Activated CD4-positive, CD25-positive, alpha-beta regulatory T cell (primary cell): ENCODE results near the gene NLRC3.

Experiments used
- DNase-seq, 4 experiments: peaks; one replicate each; lab custom pipeline; 2025; lab: John Stamatoyannopoulos, UW

NLRC3 gene

GRCh38 chr16:3578610-3579551 lies 1.7 kb upstream of the NLRC3 start:
- DNase-seq, result peak in 3 of 4 experiments; percentile 18 to 35 (median 31)

- DNase-seq, result no peak
These were observed 918 bp upstream of the NLRC3 start for GRCh38 chr16:3578121-3578520.

GRCh38 chr16:3576211-3576610 lies 992 bp downstream of the NLRC3 start:
- no peak for DNase-seq

DNA sequence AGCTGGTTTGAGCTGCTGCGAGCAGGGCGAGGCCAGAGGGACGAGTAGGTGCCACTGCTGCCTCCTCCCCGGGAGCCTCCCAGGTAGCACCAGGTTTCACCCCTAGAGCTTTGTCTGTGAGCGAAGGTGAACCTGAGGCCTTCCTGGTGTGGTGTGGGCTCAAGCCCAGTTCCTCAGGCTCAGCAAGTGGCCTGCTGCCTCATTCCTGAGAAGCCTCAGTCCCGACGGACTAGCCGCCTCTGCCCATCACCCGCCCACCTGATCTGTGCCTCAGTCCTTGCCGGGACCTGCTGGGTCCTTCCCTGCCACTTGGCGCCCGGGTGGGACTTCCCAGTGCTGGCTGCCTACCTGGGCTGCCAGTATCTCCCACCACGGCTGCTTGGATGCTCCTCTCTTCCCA lies 1.7 kb downstream of the NLRC3 start:
- DNase-seq, result no peak

DNA sequence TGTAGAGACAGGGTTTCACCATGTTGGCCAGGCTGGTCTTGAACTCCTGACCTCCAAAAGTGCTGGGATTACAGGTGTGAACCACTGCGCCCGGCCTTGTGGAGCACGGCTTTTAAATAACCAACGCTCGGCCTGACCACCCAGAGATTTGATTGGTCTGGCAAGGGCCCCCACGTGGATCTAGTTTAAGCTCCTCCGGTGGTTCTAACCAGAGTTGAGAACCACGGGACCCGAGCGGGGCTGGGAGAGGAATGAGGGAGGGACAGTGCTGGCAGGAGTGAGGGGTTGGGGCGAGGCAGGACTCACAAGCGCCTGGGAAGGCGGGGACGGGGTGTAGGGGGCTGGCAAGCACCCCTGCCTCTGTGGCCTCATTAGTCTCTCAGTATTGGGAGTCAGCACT lies 3.0 kb downstream of the NLRC3 start:
- DNase-seq, result no peak

- no peak for DNase-seq
These were observed 3.9 kb downstream of the NLRC3 start for GRCh38 chr16:3573146-3573815.

DNA sequence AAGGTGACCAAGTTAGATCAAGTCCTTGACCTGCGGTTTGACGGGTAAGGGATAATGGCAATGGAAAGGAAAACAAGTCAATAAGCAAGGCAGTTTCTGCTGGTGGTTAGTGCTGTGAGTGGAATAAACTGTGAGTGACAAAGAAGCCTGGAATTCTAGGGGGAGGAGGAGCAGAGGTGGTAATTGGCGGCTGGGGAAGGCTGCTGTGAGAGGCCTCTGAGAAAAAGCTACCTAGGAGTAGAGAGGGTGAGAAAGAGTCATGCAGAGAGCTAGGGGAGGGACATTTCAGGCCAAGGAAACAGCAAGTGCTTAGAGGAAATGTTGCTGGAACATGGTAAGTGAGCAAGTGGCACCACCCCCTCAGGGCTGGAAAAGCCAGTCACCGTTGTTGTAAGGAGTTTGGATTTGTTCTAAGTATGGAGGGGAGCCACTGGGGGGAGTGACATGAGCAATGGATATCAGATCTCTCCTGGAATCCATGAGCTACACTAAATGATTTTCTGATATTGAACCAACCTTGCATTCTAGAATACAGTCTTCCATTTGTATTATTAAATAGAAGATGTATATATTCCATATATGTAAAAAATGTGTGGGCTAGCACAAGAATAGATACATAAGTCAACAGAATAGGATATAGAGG lies 6.7 kb downstream of the NLRC3 start:
- no peak for DNase-seq

DNA sequence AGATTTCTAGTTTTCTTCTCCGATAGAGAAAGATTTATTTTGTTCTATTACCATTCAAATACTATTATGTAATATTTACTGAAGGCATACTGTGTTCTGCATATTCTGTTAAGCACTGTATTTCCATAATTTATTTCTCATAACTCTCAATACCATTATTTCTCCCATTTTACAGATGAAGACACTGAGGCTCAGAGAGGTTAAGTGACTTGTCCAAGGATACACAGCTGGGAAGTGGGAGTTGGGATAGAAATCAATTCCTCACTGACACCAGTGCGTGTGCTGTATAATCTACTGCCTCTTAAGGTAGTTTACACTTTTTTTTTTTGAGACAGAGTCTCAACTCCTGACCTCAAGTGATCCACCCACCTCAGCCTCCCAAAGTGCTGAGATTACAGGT lies 7.4 kb downstream of the NLRC3 start:
- DNase-seq, result no peak

DNA sequence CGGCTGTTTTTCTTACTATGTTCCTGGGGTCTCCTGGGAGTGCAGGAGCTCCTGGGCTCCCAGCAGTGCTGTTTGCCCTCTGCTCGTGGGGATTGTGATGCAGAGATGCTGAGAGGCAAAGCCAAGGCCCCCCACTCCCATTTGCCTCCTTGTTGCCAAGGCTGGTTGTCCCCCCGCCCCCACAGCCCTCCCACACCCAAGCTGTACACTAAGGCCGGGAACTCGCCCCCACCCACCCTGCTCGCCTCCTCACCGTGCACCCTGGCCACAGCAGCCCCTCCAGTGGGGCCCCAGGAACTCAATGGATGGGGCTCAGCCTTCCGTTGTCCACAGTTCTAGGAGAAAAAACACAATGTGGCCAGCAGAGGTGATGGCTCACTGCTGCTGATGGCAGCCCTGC lies 10.2 kb downstream of the NLRC3 start:
- DNase-seq, result no peak

GRCh38 chr16:3564889-3565141 lies 12.4 kb downstream of the NLRC3 start:
- no peak for DNase-seq

DNA sequence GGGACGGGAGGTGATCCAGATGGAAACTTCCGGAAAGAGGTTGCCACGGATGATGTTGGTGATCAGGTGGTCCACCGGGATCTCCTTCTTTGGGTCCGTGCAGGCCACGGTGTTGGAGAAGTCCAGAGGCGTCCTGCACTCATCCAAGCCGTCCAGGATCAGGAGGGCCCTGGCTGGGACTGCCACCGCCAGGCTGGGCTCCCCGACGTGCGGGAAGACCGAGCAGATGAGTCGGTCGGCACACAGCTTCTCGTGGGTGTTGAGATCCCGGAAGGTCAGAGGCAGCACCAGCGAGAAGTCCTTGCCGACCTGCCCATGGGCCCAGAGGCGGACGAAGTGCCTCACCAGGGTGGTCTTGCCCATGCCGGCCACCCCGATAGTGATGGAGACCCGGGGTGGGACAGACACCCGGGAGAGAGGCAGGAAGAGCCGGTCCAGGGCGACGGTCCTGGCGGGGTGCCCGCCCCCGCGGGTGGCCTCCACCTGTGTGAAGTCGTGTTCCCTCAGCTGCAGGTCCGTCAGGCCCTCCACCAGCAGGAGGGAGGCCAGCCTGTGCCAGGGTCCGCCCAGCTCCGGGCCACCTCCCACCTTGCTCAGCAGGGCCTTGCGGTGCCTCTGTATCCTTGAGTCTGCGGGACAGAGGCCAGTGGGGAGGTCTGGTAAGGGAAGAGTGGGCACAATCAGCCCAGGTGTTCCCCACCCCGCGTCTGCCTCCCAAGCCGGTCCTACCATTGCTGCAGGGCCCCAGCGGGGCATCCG lies 12.9 kb downstream of the NLRC3 start:
- no peak for DNase-seq

- DNase-seq, result no peak
These were observed 14.2 kb downstream of the NLRC3 start for GRCh38 chr16:3562914-3563480.

DNA sequence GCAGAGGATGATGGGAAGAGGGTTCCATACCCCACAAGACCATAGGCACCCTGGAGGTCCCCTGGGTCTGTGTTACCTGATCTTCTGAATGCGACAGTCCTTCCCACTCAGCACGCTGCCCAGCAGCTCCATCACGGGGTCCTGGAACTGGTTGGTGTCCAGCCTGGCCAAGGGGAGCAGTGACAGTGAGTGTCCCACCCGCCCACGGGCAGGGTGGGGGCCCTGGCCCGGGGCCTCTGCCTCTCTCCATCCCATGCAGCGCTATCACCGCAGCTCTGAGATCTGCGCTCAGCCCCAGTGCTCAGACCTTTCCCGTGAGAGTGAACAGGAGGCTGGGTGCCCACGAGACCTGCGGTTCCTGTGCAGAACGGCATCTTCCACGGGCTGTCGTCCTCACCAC lies 15.6 kb downstream of the NLRC3 start:
- no peak for DNase-seq

GRCh38 chr16:3554351-3554928 lies 22.8 kb downstream of the NLRC3 start:
- DNase-seq, result no peak

- no peak for DNase-seq
These were observed 23.9 kb downstream of the NLRC3 start for GRCh38 chr16:3553138-3553923.

DNA sequence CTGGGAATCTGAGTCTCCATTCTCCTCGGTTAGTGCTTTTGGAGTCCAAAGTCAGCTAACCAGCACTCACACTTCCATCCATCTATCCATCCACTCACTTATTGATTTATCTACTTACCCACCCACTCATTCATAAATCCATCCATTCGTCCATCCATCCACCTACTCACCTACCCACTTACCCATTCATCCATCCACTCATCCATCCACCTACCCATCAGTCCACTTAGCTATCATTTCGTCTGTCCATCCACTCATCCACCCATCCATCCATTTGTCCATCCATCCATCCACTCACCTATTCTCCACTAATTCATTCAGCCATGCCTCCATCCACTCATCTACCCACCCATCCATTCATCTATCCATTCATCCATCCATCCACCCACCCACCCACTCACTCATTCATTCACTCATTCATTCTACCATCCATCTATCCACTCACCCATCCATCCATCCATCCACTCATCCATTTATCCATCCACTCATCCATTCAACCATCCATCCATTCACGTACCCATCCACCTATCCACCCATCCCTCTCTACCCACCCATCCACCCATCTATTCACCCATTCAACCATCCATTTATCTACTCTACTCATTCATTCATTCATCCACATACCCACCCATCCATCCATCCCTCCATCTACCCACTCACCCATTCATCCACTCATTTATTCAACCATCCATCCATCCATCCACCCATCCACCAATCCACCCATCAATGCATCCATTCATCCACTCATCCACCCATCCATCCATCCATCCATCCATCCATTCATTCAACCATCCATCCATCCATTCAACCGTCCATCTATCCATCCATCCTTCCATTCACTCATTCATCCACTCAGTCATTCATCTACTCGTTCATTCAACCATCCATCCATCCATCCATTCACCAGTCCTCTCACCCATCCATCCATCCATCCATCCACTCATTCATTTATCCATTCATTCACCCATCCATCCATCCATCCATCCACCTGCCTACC lies 26.1 kb downstream of the NLRC3 start:
- no peak for DNase-seq

GRCh38 chr16:3549906-3550305 lies 27.3 kb downstream of the NLRC3 start:
- DNase-seq, result no peak

GRCh38 chr16:3548859-3549258 lies 28.3 kb downstream of the NLRC3 start:
- no peak for DNase-seq

GRCh38 chr16:3548445-3548844 lies 28.8 kb downstream of the NLRC3 start:
- DNase-seq, result no peak
